Hepatocyte (in vitro differentiated cells): ENCODE measurements around the gene SLC12A7. TPM values are rescaled to one million over a fixed set of nuclear protein-coding genes. Genes with fewer than 3 reads are reported as not detected.

Experiments
- DNase-seq: peaks from one replicate; pipeline ENCODE4 v3.0.0-alpha.2; 2016; ENCODE audit warnings: low spot score
- H2AFZ ChIP-seq: fragments of 200-600 bp; sonication (generic); 2 replicates; pipeline ENCODE4 v1.6.0; 2016; ENCODE audit warnings: antibody characterized with exemption, mild to moderate bottlenecking
- H3K27ac ChIP-seq: fragments of 200-600 bp; sonication (generic); 2 replicates; pipeline ENCODE4 v1.5.1; 2016; ENCODE audit warnings: mild to moderate bottlenecking
- H3K27me3 ChIP-seq: fragments of 200-600 bp; sonication (generic); 2 replicates; pipeline ENCODE4 v1.6.1; 2016
- H3K36me3 ChIP-seq: fragments of 200-600 bp; sonication (generic); replicated peaks from 2 replicates; pipeline ENCODE4 v1.5.1; 2016; ENCODE audit warnings: low read depth; ENCODE audit not compliant: insufficient read depth
- H3K4me1 ChIP-seq: fragments of 200-600 bp; sonication (generic); 2 replicates; pipeline ENCODE4 v1.5.1; 2016; ENCODE audit warnings: mild to moderate bottlenecking, moderate library complexity; ENCODE audit not compliant: insufficient read depth
- H3K4me2 ChIP-seq: fragments of 200-600 bp; sonication (generic); 2 replicates; pipeline ENCODE4 v1.6.0; 2016
- H3K4me3 ChIP-seq: fragments of 200-600 bp; sonication (generic); 2 replicates; pipeline ENCODE4 v1.5.1; 2016; ENCODE audit warnings: mild to moderate bottlenecking
- H3K79me2 ChIP-seq: fragments of 200-600 bp; sonication (generic); 2 replicates; pipeline ENCODE4 v1.6.0; 2017; ENCODE audit warnings: mild to moderate bottlenecking
- H3K9me2 ChIP-seq: fragments of 200-600 bp; sonication (generic); replicated peaks from 2 replicates; pipeline ENCODE4 v1.6.0; 2017; ENCODE audit warnings: mild to moderate bottlenecking; ENCODE audit not compliant: insufficient read depth
- H3K9me3 ChIP-seq: fragments of 200-600 bp; sonication (generic); 2 replicates; pipeline ENCODE4 v1.5.1; 2016; ENCODE audit warnings: low read depth, mild to moderate bottlenecking
- H4K20me1 ChIP-seq: fragments of 200-600 bp; sonication (generic); 2 replicates; pipeline ENCODE4 v1.6.0; 2016; ENCODE audit warnings: mild to moderate bottlenecking; ENCODE audit not compliant: insufficient read depth, poor library complexity, severe bottlenecking
- CTCF ChIP-seq: fragments of 200-600 bp; sonication (generic); IDR thresholded peaks from 2 replicates; pipeline ENCODE4 v1.5.1; 2016; ENCODE audit warnings: antibody characterized with exemption, mild to moderate bottlenecking; ENCODE audit not compliant: poor library complexity
- EZH2 ChIP-seq: fragments of 200-600 bp; sonication (generic); IDR thresholded peaks from 2 replicates; pipeline ENCODE4 v1.6.1; 2016; ENCODE audit warnings: antibody characterized with exemption, mild to moderate bottlenecking, borderline replicate concordance
- EZH2phosphoT487 ChIP-seq: fragments of 200-600 bp; sonication (generic); IDR thresholded peaks from one replicate; pipeline ENCODE4 v1.6.1; 2018; ENCODE audit warnings: antibody characterized with exemption, mild to moderate bottlenecking, low read depth, moderate library complexity; ENCODE audit not compliant: unreplicated experiment, severe bottlenecking
- WGBS: methylation state at CpG from one replicate; pipeline ENCODE4 v1.1.6; 2016; ENCODE audit warnings: low lambda C conversion rate; ENCODE audit errors: missing lambda C conversion rate; 5-methylcytosine and 5-hydroxymethylcytosine counted together
- polyA plus RNA-seq: library from polyadenylated mRNA; unstranded; fragments of >200 nt; fragmentation: Nextera tagmentation; extraction: Ambion mirVana; gene quantifications from 2 replicates; pipeline ENCODE4 v1.2.1, GENCODE V29; 2016
- total RNA-seq: library from RNA; depleted of rRNA; stranded (reverse); fragments of >200 nt; gene quantifications from 2 replicates; pipeline ENCODE4 v1.2.3, GENCODE V29; 2014

Gene SLC12A7
- total and polyA plus RNA-seq, 2 experiments from 2014 or later = 30.2 to 34.3 TPM

GRCh38 chr5:1077026-1077425, 34.8 kb downstream of the SLC12A7 start:
- no peaks in the 10 kb centered on the region for H3K36me3 ChIP-seq
- no peak overlapping the region for H3K27ac ChIP-seq
- no peaks in the 10 kb centered on the region for H3K9me2 ChIP-seq
- no peaks in the 10 kb centered on the region for H3K79me2 ChIP-seq
- TF ChIP-seq EZH2phosphoT487 = no peak
- TF ChIP-seq CTCF = no peak
- H3K4me3 ChIP-seq = no peak overlapping the region
- no peak overlapping the region for H3K4me2 ChIP-seq
- no peak overlapping the region for H2AFZ ChIP-seq
- 94% methylated on average over 14 of the region's 19 CpGs for WGBS
- H4K20me1 ChIP-seq = no peaks in the 10 kb centered on the region
- no peaks in the 10 kb centered on the region for H3K27me3 ChIP-seq
- DNase-seq = no peak
- H3K9me3 ChIP-seq = no peaks in the 10 kb centered on the region
- no peaks in the 10 kb centered on the region for H3K4me1 ChIP-seq

GRCh38 chr5:1076406-1076805, 35.5 kb downstream of the SLC12A7 start:
- H3K27me3 ChIP-seq = no peaks in the 10 kb centered on the region
- H3K9me3 ChIP-seq = no peaks in the 10 kb centered on the region
- H3K36me3 ChIP-seq = no peaks in the 10 kb centered on the region
- no peaks in the 10 kb centered on the region for H3K79me2 ChIP-seq
- no peak overlapping the region for H2AFZ ChIP-seq
- DNase-seq = no peak
- no peaks in the 10 kb centered on the region for H3K9me2 ChIP-seq
- TF ChIP-seq EZH2 (no peak), CTCF (no peak), EZH2phosphoT487 (no peak)
- H4K20me1 ChIP-seq = no peaks in the 10 kb centered on the region
- no peak overlapping the region for H3K27ac ChIP-seq
- 94% methylated on average over 16 of the region's 17 CpGs for WGBS
- no peaks in the 10 kb centered on the region for H3K4me1 ChIP-seq
- H3K4me2 ChIP-seq = no peak overlapping the region
- no peak overlapping the region for H3K4me3 ChIP-seq

- Histone ChIP-seq H3K27ac (no peak overlapping the region), H3K4me2 (no peak overlapping the region), H3K4me1 (no peaks in the 10 kb centered on the region), H3K4me3 (no peak overlapping the region), H3K9me2 (no peaks in the 10 kb centered on the region), H3K9me3 (no peaks in the 10 kb centered on the region), H3K36me3 (no peaks in the 10 kb centered on the region), H3K79me2 (no peaks in the 10 kb centered on the region), H4K20me1 (no peaks in the 10 kb centered on the region), H3K27me3 (no peaks in the 10 kb centered on the region), H2AFZ (no peak overlapping the region)
- WGBS = 97% methylated on average over 17 of the region's 17 CpGs
- DNase-seq = no peak
- no peak for TF ChIP-seq EZH2
- no peak for TF ChIP-seq CTCF
- no peak for TF ChIP-seq EZH2phosphoT487
Measured at GRCh38 chr5:1075931-1076330, 35.9 kb downstream of the SLC12A7 start.

GRCh38 chr5:1075555-1075881, 36.3 kb downstream of the SLC12A7 start:
- WGBS = 92% methylated on average over 10 of the region's 10 CpGs
- Histone ChIP-seq H3K27ac (no peak overlapping the region), H3K4me1 (no peaks in the 10 kb centered on the region), H3K36me3 (no peaks in the 10 kb centered on the region), H4K20me1 (no peaks in the 10 kb centered on the region), H3K27me3 (no peaks in the 10 kb centered on the region), H3K79me2 (no peaks in the 10 kb centered on the region), H3K4me3 (no peak overlapping the region), H3K9me2 (no peaks in the 10 kb centered on the region), H3K4me2 (no peak overlapping the region), H3K9me3 (no peaks in the 10 kb centered on the region), H2AFZ (no peak overlapping the region)
- DNase-seq = no peak
- TF ChIP-seq EZH2 = no peak
- no peak for TF ChIP-seq CTCF
- TF ChIP-seq EZH2phosphoT487 = no peak
